ENCODE data around the gene IL2RA.
"Not testable (repeated sequence)": the region's sequence is repeated elsewhere in the genome, so short reads cannot be mapped to it uniquely, and the experiment has no call there.

The IL2RA gene

DNA sequence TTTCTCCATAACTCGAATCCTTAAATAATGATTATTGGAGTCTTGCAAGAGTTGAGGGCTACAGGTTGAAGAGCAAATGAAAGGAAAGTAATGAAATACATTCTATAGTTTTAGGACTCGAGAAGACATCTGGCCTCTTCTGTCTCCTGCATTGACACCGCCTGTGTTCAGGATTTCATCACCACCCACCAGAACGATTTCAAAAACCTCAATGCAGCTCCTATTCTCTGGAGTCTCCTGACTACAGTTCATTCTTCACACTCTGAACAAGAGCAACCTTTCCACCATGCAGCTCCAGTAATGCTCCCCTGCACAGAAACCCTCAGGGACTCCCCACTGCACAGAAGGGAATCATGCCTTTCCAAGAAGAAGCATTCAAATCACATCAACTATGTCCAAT is 90.3 kb downstream of the IL2RA start:
- H3K4me3 ChIP-seq (ENCODE audit: low read length), result no peak overlapping the region
- no peak for DNase-seq (ENCODE audit: low read depth, low spot score)

DNA sequence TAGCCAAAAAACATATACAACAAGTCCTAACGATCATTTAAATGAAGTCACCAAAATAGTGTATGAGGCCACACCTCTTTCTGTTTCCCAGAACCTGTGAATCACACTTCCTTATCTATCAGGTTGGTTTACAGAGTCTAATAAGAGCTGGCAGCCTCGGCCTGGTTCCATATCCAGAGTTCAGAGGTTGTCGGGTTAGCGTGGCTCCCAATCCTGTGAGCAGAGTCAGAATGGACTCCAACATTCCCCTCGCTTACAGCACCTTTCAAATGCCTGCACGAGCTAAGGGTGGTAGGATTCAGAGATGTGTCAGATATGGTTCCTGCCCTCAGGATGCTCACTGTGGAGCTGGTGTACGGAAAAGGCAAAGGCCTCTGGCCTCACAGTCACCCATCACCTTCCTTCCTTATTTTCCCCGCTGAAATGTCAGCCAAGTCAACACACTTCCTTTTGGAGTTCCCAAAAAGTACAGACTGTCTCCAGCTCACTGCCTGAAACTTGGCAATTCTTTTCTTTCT is 90.8 kb downstream of the IL2RA start:
- H3K4me3 ChIP-seq (ENCODE audit: low read length), result no peak overlapping the region
- no peak for DNase-seq (ENCODE audit: low read depth, low spot score)

- H3K4me3 ChIP-seq (ENCODE audit: low read length), result no peak overlapping the region
- DNase-seq (ENCODE audit: low read depth, low spot score), result no peak
Measured at GRCh38 chr10:5970527-5970926, 91.6 kb downstream of the IL2RA start.

- DNase-seq (ENCODE audit: low read depth, low spot score), result no peak
- no peak overlapping the region for H3K4me3 ChIP-seq (ENCODE audit: low read length)
Measured at GRCh38 chr10:5970066-5970465, 92.1 kb downstream of the IL2RA start.

DNA sequence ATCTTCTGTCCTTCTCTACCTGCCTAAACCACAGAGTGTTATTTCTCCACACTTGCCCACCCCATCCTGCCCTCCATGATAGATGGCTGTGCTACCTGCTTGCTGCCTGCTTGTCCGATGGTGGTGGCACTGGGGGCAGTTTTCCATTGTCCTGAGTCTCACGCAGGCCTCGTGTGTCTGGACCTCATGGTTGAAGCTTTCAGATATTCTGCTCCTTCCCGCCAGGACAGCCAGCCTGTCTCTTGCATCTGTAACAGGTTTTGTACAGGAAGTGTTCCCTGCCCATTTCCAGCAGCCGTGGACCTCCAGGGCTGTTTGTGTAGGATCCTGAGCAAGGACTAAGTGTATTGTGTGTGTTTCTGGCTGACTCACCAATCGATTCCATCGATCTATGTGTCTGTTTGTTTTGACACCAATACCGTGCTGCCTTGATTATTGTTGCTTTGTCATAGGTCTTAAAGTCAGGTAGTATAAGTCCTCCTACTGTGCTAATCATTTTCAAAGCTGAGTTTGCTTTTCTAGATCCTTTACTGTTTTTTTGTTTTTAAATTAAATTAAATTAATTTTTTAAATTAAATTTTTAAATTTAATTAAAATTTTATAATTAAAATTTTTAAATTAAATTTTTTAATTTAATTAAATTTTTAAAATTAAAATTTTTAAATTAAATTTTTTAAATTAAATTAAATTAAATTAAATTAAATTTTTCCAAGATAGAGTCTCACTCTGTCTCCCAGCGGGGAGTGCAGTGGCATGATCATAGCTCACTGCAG is 93.3 kb downstream of the IL2RA start:
- no peak for DNase-seq (ENCODE audit: low read depth, low spot score)
- H3K4me3 ChIP-seq (ENCODE audit: low read length), result no peak overlapping the region

DNA sequence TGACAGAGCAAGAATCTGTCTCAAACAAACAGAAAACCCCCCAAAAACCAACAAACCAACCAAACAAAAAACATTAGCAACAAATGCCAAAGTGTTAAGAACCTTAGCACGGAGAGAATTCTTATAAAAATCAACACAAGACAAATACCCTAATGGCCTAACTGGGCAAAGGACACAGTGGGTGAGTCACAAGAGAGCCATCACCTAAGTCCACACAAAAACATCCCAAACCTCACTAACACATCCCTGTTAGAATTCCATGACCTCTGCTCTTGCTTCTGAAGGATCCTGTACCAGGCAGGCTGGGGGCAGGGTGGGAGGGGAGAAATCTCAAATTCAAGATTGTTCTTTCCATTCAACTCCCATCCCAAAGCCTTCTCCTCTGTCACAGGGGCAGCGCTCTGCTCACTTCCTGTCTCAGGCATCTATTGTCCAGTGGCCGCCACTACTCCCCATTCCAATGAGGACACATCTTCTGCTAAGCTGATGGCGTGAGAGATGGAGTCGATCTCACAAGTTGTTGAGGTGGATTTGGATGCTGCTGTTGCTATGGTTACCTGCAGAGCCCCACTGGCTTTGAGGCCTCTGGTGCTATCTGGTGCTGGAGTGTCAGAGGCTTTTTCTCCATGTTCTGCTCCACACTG is 94.0 kb downstream of the IL2RA start:
- no peak overlapping the region for H3K4me3 ChIP-seq (ENCODE audit: low read length)
- no peak for DNase-seq (ENCODE audit: low read depth, low spot score)

- H3K4me3 ChIP-seq (ENCODE audit: low read length), result no peak overlapping the region
- no peak for DNase-seq (ENCODE audit: low read depth, low spot score)
Measured at GRCh38 chr10:5965266-5965665, 96.9 kb downstream of the IL2RA start.

GRCh38 chr10:5964736-5965135 is 97.4 kb downstream of the IL2RA start:
- H3K4me3 ChIP-seq (ENCODE audit: low read length), result no peak overlapping the region
- DNase-seq (ENCODE audit: low read depth, low spot score), result no peak

DNA sequence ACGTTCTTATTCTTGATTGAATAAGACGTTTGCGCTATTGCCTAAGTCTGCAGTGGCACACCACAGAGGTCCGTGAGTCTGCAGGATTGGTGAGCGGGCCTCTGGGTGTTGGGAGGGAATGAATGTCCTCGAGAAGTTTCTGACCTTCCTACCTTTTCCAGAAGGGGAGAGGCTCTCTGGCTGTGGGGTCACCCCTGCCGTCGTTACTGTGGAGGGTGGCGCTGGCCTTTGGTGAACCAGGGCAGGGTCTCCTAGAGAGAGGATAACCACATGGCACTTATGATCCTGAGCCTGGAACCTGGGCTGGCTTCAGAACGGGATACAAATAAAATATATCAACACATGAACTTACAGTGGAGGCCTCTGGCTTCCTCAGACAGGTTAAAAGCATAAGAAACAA is 98.6 kb downstream of the IL2RA start:
- no peak for DNase-seq (ENCODE audit: low read depth, low spot score)
- H3K4me3 ChIP-seq (ENCODE audit: low read length), result no peak overlapping the region

- no peak for DNase-seq (ENCODE audit: low read depth, low spot score)
- H3K4me3 ChIP-seq (ENCODE audit: low read length), result no peak overlapping the region
Measured at GRCh38 chr10:5963071-5963470, 99.1 kb downstream of the IL2RA start.

DNA sequence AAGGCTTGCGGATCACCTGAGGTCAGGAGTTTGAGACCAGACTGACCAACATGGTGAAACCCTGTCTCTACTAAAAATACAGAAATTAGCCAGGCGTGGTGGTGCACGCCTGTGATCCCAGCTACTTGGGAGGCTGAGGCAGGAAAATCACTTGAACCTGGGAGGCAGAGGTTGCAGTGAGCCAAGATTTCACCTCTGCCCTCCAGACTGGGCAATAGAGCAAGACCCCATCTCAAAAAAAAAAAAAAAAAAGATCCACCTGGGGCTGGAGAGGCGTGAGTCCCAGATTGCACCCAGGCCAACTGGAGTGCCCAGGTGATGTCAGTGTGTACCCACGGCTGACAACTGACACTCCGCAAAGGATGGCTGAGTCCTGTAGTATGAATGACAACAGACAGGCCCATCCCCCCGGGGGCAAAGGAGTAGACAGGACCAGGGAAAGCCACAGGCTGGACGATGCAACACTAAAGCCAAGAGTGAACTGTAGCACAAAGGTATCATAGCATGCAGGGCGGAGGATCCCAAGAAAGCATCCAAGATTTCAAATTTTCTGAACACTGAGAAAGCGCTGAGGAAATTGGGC is 99.7 kb downstream of the IL2RA start:
- DNase-seq (ENCODE audit: low read depth, low spot score); H3K4me3 ChIP-seq (ENCODE audit: low read length): not testable (repeated sequence)

GRCh38 chr10:5961405-5962100 is 100.6 kb downstream of the IL2RA start:
- no peak overlapping the region for H3K4me3 ChIP-seq (ENCODE audit: low read length)

DNA sequence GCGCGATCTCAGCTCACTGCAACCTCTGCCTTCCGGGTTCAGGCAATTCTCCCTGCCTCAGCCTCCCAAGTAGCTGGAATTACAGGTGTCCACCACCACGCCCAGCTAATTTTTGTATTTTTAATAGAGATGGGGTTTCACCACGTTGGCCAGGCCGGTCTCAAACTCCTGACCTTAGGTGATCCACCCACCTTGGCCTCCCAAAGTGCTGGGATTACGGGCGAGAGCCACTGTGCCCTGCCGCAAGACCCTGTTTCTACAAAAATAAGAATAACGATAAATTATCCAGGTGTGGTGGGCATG is 101.2 kb downstream of the IL2RA start:
- DNase-seq (ENCODE audit: low read depth, low spot score); H3K4me3 ChIP-seq (ENCODE audit: low read length): not testable (repeated sequence)

More at GRCh38 chr10:5961405-5962100, 100.6 kb downstream of the IL2RA start:
- DNase-seq (ENCODE audit: low read depth, low spot score), result no peak

Data from Jurkat, Clone E6-1 (cell line).